Central memory CD8-positive, alpha-beta T cell (primary cell): ENCODE measurements around the gene RIN3.

Source experiments
- ATAC-seq: fragments of 150-1000 bp; cut with Tn5 transposase; replicated peaks from 2 replicates; pipeline ENCODE4 v1.10.0; 2022; ENCODE audit warnings: mild to moderate bottlenecking, moderate FRiP score, moderate number of reproducible peaks; ENCODE audit not compliant: poor library complexity, severe bottlenecking; ENCODE audit errors: extremely low read depth
- DNase-seq, 2 donors: peaks; one replicate each; pipeline ENCODE4 v3.0.0; 2021; ENCODE audit warnings: low spot score in 2 of 2
- H3K27ac Mint-ChIP-seq: one replicate; pipeline ENCODE4 v1.8.0; 2022; ENCODE audit warnings: low read depth, mild to moderate bottlenecking, moderate library complexity, mixed read lengths
- H3K27me3 Mint-ChIP-seq: one replicate; pipeline ENCODE4 v1.8.0; 2022; ENCODE audit warnings: mixed read lengths
- H3K36me3 Mint-ChIP-seq: one replicate; pipeline ENCODE4 v1.8.0; 2022; ENCODE audit warnings: mild to moderate bottlenecking, moderate library complexity, mixed read lengths; ENCODE audit not compliant: insufficient read depth
- H3K4me1 Mint-ChIP-seq: one replicate; pipeline ENCODE4 v1.8.0; 2022; ENCODE audit warnings: mixed read lengths
- H3K4me3 Mint-ChIP-seq: one replicate; pipeline ENCODE4 v1.8.0; 2022; ENCODE audit warnings: mild to moderate bottlenecking, moderate library complexity, mixed read lengths
- H3K9me3 Mint-ChIP-seq: one replicate; pipeline ENCODE4 v1.8.0; 2022; ENCODE audit warnings: mixed read lengths

The RIN3 gene

DNA sequence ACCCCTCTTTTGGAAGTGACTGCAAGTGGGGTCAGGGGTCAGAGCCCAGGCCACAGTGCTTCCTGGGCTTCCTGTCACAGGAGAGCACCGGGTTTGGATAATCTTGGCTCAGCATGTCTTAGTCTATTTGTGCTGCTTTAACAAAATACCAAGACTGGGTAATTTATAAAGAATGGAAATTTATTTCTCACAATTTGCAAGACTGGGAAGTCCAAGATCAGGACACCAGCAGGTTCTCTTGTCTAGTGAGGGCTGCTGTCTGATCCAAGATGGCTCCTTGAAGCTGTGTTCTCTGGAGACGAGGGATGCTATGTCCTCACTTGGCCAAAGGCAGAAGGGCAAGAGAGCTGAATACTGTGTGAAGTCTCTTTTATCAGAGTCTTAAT is 74.1 kb downstream of the RIN3 start:
- Mint-ChIP-seq H3K9me3 (no peaks in the 10 kb centered on the region), H3K4me1 (peaks cover 83% of the 10 kb centered on the region), H3K36me3 (peaks cover 16% of the 10 kb centered on the region), H3K27me3 (no peaks in the 10 kb centered on the region), H3K27ac (peak overlapping the region; percentile 88), H3K4me3 (peak overlapping the region; percentile 64)
- ATAC-seq, result no peak
- no peak for DNase-seq

DNA sequence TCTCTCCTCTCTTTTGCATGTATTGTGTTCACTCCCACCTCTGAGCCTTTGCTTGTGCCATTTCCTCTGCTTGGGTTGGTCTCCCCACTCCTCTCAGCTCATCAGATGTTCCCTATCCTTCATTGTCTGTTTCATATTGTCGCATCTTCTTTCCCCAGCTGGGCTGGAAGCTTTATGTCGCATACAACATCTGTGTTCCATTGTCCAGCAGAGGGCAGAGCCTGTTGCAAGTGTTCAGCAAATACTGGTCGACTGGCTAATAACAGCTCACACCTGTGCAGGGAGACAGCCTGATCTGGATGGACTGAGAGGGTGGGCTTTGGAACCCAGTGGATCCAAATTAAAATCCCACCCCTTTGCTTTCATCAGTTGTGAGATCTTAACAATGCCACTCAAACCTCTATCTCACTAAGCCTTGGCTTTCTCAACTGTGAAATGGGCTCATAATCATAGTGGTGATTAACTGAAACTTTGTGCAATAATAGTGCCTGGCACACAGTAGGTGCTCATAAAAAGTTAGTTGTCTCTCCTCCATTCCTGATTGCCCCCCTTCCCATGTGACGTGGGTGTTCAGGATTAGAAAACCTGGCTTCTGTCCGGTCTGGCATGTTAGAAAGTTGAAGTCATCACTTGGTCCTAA is 75.8 kb downstream of the RIN3 start:
- Mint-ChIP-seq H3K27me3 (no peaks in the 10 kb centered on the region), H3K4me1 (peaks cover 68% of the 10 kb centered on the region), H3K36me3 (peaks cover 16% of the 10 kb centered on the region), H3K9me3 (no peaks in the 10 kb centered on the region), H3K4me3 (peak overlapping the region; percentile 7), H3K27ac (no peak overlapping the region)
- DNase-seq, result no peak
- no peak for ATAC-seq

DNA sequence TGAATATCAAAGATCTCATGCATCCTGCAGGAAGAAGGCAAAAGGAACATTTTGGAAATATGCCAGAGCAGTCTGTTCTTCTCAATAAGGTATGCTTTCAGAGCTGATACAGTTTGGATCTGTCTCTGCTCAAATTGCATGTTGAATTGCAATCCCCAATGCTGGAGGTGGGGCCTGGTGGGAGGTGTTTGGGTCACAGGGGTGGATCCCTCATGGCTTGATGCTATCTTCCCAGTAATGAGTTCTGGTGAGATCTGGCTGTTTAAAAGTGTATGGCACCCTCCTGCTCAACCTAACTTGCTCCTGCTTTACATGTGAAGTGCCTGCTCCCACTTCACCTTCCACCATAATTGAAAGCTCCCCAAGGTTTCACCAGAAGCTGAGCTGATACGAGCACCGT is 76.6 kb downstream of the RIN3 start:
- Mint-ChIP-seq H3K36me3 (peaks cover 16% of the 10 kb centered on the region), H3K27ac (no peak overlapping the region), H3K4me3 (no peak overlapping the region), H3K4me1 (peaks cover 64% of the 10 kb centered on the region), H3K9me3 (no peaks in the 10 kb centered on the region), H3K27me3 (no peaks in the 10 kb centered on the region)
- DNase-seq, result no peak
- ATAC-seq, result no peak

GRCh38 chr14:92590941-92591340 is 77.4 kb downstream of the RIN3 start:
- peaks cover 62% of the 10 kb centered on the region for H3K4me1 Mint-ChIP-seq
- no peak for DNase-seq
- ATAC-seq, result no peak
- H3K4me3 Mint-ChIP-seq, result no peak overlapping the region
- H3K36me3 Mint-ChIP-seq, result peaks cover 11% of the 10 kb centered on the region
- no peaks in the 10 kb centered on the region for H3K9me3 Mint-ChIP-seq
- no peaks in the 10 kb centered on the region for H3K27me3 Mint-ChIP-seq
- H3K27ac Mint-ChIP-seq, result peak overlapping the region; percentile 3

DNA sequence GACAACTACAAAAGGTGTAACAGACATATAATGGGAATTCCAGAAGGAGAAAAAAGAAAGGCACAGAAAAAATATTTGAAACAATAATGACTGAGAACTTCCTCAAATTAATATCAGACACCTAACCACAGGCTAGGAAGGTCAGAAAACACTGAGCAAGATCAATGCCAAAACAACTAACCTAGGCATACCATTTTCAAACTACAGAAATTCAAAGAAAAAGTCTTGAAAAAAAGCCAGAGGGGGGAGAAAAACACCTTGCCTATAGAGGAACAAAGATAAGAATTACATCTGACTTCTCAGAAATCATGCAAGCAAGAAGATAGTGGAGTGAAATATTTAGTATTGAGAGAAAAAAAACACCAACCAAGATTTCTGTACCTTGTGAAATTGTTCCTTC is 77.8 kb downstream of the RIN3 start:
- H3K9me3 Mint-ChIP-seq, result no peaks in the 10 kb centered on the region
- H3K36me3 Mint-ChIP-seq, result peaks cover 8% of the 10 kb centered on the region
- no peak for DNase-seq
- H3K4me1 Mint-ChIP-seq, result peaks cover 62% of the 10 kb centered on the region
- ATAC-seq, result no peak
- H3K27me3 Mint-ChIP-seq, result no peaks in the 10 kb centered on the region
- peak overlapping the region; percentile 3 for H3K27ac Mint-ChIP-seq
- H3K4me3 Mint-ChIP-seq, result no peak overlapping the region

DNA sequence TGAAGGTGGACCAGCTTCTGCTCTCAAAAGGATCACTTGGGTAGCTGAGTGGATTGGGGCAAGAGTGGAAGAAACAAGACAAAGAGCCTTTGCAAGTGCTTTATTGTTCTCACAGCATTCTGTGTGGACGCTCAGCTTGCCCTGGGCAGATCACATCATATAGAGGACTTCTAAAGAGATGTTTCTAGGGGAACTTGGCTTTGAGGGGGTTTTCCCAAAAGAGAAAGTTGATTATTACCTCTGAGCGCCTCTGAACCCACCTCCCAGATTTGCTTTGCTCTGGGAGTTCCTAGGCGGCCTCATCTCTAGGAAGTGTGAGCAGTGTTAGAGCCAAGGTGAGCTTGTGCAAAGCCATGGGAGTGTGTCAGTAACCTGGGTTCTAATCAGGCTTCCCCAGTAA is 81.7 kb downstream of the RIN3 start:
- Mint-ChIP-seq H3K36me3 (peaks cover 3% of the 10 kb centered on the region), H3K27me3 (no peaks in the 10 kb centered on the region), H3K4me3 (no peak overlapping the region), H3K27ac (no peak overlapping the region), H3K4me1 (peaks cover 58% of the 10 kb centered on the region), H3K9me3 (no peaks in the 10 kb centered on the region)
- DNase-seq (no peak), ATAC-seq (no peak)

GRCh38 chr14:92596331-92596907 is 82.8 kb downstream of the RIN3 start:
- H3K4me3 Mint-ChIP-seq, result no peak overlapping the region
- ATAC-seq (no peak), DNase-seq (no peak)
- H3K27me3 Mint-ChIP-seq, result no peaks in the 10 kb centered on the region
- H3K9me3 Mint-ChIP-seq, result no peaks in the 10 kb centered on the region
- peaks cover 3% of the 10 kb centered on the region for H3K36me3 Mint-ChIP-seq
- no peak overlapping the region for H3K27ac Mint-ChIP-seq
- peaks cover 55% of the 10 kb centered on the region for H3K4me1 Mint-ChIP-seq

DNA sequence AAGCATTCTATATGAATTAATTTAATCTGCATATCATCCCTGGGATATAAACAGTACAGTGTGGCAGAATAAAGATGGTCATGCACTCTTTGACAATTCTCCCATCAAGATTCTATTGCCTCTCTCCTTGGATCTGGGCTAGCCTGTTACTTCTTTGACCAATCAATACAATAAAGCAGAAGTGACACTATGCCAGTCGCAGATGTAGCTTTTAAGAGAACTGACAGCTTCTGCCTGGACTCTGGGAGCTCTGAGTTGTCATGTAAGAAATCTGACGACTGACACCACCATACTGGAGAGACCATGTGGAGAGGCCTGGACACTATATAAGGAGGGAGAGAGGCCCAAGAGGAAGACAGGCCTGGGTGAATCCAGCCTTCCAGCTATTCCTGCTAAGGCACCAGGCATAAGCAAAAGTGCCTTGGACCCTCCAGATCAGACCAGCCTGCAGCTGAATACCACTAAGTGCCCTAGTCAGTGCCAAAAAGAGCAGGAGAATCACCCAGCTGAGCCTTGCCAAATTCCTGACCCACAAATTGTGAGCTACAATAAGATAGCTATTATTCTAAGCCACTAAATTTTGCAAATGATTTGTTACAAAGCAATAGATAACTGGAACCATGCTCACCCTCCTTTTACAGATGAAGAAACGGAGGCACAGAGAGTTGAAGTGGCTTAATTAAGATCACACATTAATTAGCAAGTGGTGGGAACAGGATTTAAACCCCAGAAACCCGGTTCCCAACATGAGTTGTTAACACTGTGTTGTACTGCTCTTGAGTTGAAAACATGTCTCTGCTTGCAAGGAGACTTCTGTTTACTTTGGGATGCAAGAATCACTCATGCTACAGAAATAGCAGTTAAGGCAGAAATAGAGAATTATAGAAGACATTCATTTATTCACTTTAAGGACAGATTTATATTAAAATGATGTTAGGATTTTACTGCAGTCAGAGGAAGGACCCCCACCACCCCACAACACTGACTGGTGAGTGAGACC is 84.6 kb downstream of the RIN3 start:
- DNase-seq, result no peak
- Mint-ChIP-seq H3K36me3 (peaks cover 5% of the 10 kb centered on the region), H3K4me3 (no peak overlapping the region), H3K4me1 (peaks cover 59% of the 10 kb centered on the region), H3K27ac (peak overlapping the region; percentile 14), H3K27me3 (no peaks in the 10 kb centered on the region), H3K9me3 (no peaks in the 10 kb centered on the region)
- no peak for ATAC-seq

- no peaks in the 10 kb centered on the region for H3K27me3 Mint-ChIP-seq
- H3K27ac Mint-ChIP-seq, result peak overlapping the region; percentile 26
- no peak for ATAC-seq
- peaks cover 5% of the 10 kb centered on the region for H3K36me3 Mint-ChIP-seq
- no peak for DNase-seq
- H3K4me1 Mint-ChIP-seq, result peaks cover 70% of the 10 kb centered on the region
- H3K4me3 Mint-ChIP-seq, result no peak overlapping the region
- H3K9me3 Mint-ChIP-seq, result no peaks in the 10 kb centered on the region
Observed at GRCh38 chr14:92599811-92600210, 86.2 kb downstream of the RIN3 start.

GRCh38 chr14:92600318-92601053 is 86.9 kb downstream of the RIN3 start:
- no peaks in the 10 kb centered on the region for H3K27me3 Mint-ChIP-seq
- DNase-seq, result no peak
- peak overlapping the region; percentile 26 for H3K27ac Mint-ChIP-seq
- H3K4me1 Mint-ChIP-seq, result peaks cover 63% of the 10 kb centered on the region
- peaks cover 5% of the 10 kb centered on the region for H3K36me3 Mint-ChIP-seq
- ATAC-seq, result no peak
- H3K9me3 Mint-ChIP-seq, result no peaks in the 10 kb centered on the region
- no peak overlapping the region for H3K4me3 Mint-ChIP-seq

- Mint-ChIP-seq H3K9me3 (no peaks in the 10 kb centered on the region), H3K36me3 (peaks cover 7% of the 10 kb centered on the region), H3K4me1 (peaks cover 58% of the 10 kb centered on the region), H3K27me3 (no peaks in the 10 kb centered on the region), H3K4me3 (no peak overlapping the region), H3K27ac (peak overlapping the region; percentile 3)
- DNase-seq (no peak), ATAC-seq (no peak)
Observed at GRCh38 chr14:92601131-92601710, 87.6 kb downstream of the RIN3 start.
